ENCODE measurements around the gene ERMAP. TPM values are rescaled to one million over a fixed set of nuclear protein-coding genes. Genes with fewer than 3 reads are reported as not detected.

ERMAP gene
- total and polyA plus RNA-seq, 12 donors: 8.1 to 24.7 (median 15.3) TPM

- H3K4me1 ChIP-seq (replicated peaks in 1 of 2): peaks cover 14 to 21% of the 10 kb centered on the region in 2 donors
- H3K27me3 ChIP-seq: no peaks in the 10 kb centered on the region
- H3K27ac ChIP-seq: peak overlapping the region in 1 of 5 donors; percentile 2
- no peak for DNase-seq
- no peaks in the 10 kb centered on the region for H3K9me3 ChIP-seq (replicated peaks in 1 of 3)
- no peak for TF ChIP-seq POLR2A (IDR thresholded peaks at IDR 0.05)
- no peak for TF ChIP-seq CTCF (IDR thresholded peaks at IDR 0.05)
- intact Hi-C loops (cut with DNase I): no loop called here
- 26 to 40% (median 31%) methylated on average over 2 of the region's 2 CpGs for WGBS, 4 donors
- H3K36me3 ChIP-seq (replicated peaks in 1 of 2): no peaks in the 10 kb centered on the region
- no peak overlapping the region for H3K4me3 ChIP-seq
Measured at GRCh38 chr1:42822800-42823392, 6.0 kb downstream of the ERMAP start.

- WGBS, 4 donors: 95 to 98% (median 96%) methylated on average over 4 of the region's 4 CpGs
- Histone ChIP-seq H3K9me3 (replicated peaks in 1 of 3) (no peaks in the 10 kb centered on the region), H3K36me3 (replicated peaks in 1 of 2) (no peaks in the 10 kb centered on the region), H3K27ac (no peak overlapping the region), H3K27me3 (no peaks in the 10 kb centered on the region), H3K4me1 (replicated peaks in 1 of 2) (peaks cover 14 to 17% of the 10 kb centered on the region in 2 donors), H3K4me3 (no peak overlapping the region)
- DNase-seq: no peak
- intact Hi-C loops (cut with DNase I): no loop called here
- TF ChIP-seq CTCF (IDR thresholded peaks at IDR 0.05) (no peak), POLR2A (IDR thresholded peaks at IDR 0.05) (no peak)
Measured at GRCh38 chr1:42824481-42825035, 7.6 kb downstream of the ERMAP start.

GRCh38 chr1:42825036-42825851, 8.3 kb downstream of the ERMAP start:
- Histone ChIP-seq H3K27ac (no peak overlapping the region), H3K36me3 (replicated peaks in 1 of 2) (no peaks in the 10 kb centered on the region), H3K27me3 (no peaks in the 10 kb centered on the region), H3K9me3 (replicated peaks in 1 of 3) (no peaks in the 10 kb centered on the region), H3K4me3 (no peak overlapping the region), H3K4me1 (replicated peaks in 1 of 2) (peaks cover 14 to 17% of the 10 kb centered on the region in 2 donors)
- no peak for TF ChIP-seq CTCF (IDR thresholded peaks at IDR 0.05)
- no peak for TF ChIP-seq POLR2A (IDR thresholded peaks at IDR 0.05)
- intact Hi-C loops (cut with DNase I): no loop called here
- 81 to 87% (median 83%) methylated on average over 10 of the region's 10 CpGs for WGBS, 4 donors
- no peak for DNase-seq

GRCh38 chr1:42830631-42831030, 13.7 kb downstream of the ERMAP start:
- H3K27ac ChIP-seq: no peak overlapping the region
- TF ChIP-seq POLR2A (IDR thresholded peaks at IDR 0.05): no peak
- no peak for TF ChIP-seq CTCF (IDR thresholded peaks at IDR 0.05)
- WGBS, 4 donors: 91 to 92% (median 91%) methylated on average over 16 to 17 of the region's 17 CpGs
- no peaks in the 10 kb centered on the region for H3K9me3 ChIP-seq (replicated peaks in 1 of 3)
- H3K27me3 ChIP-seq: no peaks in the 10 kb centered on the region
- no peak overlapping the region for H3K4me3 ChIP-seq
- no peaks in the 10 kb centered on the region for H3K4me1 ChIP-seq (replicated peaks in 1 of 2)
- no peaks in the 10 kb centered on the region for H3K36me3 ChIP-seq (replicated peaks in 1 of 2)
- intact Hi-C loops (cut with DNase I): no loop called here
- DNase-seq: no peak

All from adrenal gland (tissue), 12 donors.